NCI-H2227 treated with DMSO at 0.1 percent for 48 hours (cell line): ENCODE data around the gene HYAL2.

Experiments used
- DNase-seq: peaks from one replicate; lab custom pipeline; 2025; lab: John Stamatoyannopoulos, UW

Gene HYAL2

GRCh38 chr3:50350527-50351322, 28.2 kb upstream of the HYAL2 start, which contains the start of the genes CYB561D2 and NPRL2:
CYB561D2 (plus strand) TSS chr3:50350862; CDS start chr3:50351434, 572 bp downstream.
NPRL2 (minus strand) TSS chr3:50350775; CDS start chr3:50350652, 123 bp downstream.
- DNase-seq: peak; percentile 89

- DNase-seq: no peak
Observed at GRCh38 chr3:50350213-50350526, 27.6 kb upstream of the HYAL2 start.

GRCh38 chr3:50347187-50347813, 24.8 kb upstream of the HYAL2 start:
- DNase-seq: peak; percentile 40

- peak; percentile 24 for DNase-seq
Observed at GRCh38 chr3:50345586-50346234, 23.2 kb upstream of the HYAL2 start, which contains the start of gene ZMYND10. ZMYND10 (minus strand) TSS chr3:50345732; CDS start chr3:50345579, 153 bp downstream.

- no peak for DNase-seq
Observed at GRCh38 chr3:50345008-50345407, 22.5 kb upstream of the HYAL2 start.

DNA sequence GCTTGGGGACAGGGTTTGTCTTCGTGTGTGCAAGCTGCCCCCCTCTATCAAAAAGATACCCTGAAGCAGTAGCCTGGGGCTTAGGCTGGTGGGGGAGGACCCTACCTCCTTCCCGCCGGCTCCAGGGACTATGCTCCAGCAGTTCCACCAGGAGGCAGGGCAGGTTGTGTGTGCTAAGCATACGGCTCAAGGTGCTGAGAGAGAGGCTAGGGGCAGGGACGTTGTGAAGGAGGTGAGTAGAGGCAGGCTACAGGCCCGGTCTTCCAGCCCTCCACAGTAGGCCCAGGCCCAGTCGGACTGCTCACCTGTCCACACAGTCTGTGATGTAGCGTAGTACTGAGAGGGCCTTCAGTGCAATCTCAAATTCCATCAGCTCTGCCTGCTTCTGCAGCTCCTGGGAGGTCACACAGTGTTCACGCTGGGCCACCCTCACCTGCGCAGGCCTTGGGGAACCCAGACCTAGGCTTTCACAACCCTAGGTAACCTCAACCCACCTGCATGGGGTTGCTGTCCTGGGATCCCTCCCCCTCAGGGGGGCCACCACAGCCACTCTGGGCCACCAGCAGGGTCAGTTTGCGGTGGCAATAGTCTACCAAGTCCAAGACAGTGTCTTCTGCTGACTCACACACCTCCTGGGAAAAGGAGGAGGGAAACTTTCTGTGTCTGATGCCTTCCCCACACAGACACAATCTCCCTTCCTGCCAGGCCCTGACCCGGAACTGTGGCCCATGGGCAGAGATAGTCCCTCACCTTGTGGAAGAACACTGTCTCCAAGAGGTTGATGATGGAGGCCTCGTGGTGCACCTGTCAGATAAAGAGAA, 20.5 kb upstream of the HYAL2 start:
- no peak for DNase-seq

GRCh38 chr3:50341996-50342650, 19.6 kb upstream of the HYAL2 start:
- DNase-seq: no peak

GRCh38 chr3:50341537-50341936, 19.0 kb upstream of the HYAL2 start:
- DNase-seq: no peak

DNA sequence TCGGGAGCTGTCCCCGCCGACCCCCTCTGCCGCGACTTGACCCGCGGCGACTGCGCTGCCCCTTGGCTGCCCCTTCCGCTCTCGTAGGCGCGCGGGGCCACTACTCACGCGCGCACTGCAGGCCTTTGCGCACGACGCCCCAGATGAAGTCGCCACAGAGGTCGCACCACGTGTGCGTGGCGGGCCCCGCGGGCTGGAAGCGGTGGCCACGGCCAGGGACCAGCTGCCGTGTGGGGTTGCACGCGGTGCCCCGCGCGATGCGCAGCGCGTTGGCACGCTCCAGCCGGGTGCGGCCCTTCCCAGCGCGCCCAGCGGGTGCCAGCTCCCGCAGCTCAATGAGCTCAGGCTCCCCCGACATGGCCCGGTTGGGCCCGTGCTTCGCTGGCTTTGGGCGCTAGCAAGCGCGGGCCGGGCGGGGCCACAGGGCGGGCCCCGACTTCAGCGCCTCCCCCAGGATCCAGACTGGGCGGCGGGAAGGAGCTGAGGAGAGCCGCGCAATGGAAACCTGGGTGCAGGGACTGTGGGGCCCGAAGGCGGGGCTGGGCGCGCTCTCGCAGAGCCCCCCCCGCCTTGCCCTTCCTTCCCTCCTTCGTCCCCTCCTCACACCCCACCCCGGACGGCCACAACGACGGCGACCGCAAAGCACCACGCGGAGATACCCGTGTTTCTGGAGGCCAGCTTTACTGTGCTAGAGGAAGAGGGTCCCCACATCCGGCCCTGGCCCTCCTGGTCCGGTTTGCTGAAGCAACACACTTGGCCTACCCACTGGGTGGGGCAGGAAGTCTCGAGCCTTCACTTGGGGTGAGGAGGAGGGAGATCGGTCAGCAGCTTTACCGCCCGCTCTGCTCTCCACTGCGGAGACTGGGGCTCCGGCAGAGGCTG, 18.1 kb upstream of the HYAL2 start, which contains the start of gene RASSF1:
TSS of gene RASSF1 (minus strand) at position 389 of the 882 bp plus-strand sequence. CDS start at position 358, 31 bp downstream.
- DNase-seq: no peak

- no peak for DNase-seq
Observed at GRCh38 chr3:50340147-50340447, 17.6 kb upstream of the HYAL2 start.

GRCh38 chr3:50339485-50340146, 17.1 kb upstream of the HYAL2 start:
- DNase-seq: no peak

GRCh38 chr3:50338965-50339364, 16.4 kb upstream of the HYAL2 start:
- DNase-seq: no peak

DNA sequence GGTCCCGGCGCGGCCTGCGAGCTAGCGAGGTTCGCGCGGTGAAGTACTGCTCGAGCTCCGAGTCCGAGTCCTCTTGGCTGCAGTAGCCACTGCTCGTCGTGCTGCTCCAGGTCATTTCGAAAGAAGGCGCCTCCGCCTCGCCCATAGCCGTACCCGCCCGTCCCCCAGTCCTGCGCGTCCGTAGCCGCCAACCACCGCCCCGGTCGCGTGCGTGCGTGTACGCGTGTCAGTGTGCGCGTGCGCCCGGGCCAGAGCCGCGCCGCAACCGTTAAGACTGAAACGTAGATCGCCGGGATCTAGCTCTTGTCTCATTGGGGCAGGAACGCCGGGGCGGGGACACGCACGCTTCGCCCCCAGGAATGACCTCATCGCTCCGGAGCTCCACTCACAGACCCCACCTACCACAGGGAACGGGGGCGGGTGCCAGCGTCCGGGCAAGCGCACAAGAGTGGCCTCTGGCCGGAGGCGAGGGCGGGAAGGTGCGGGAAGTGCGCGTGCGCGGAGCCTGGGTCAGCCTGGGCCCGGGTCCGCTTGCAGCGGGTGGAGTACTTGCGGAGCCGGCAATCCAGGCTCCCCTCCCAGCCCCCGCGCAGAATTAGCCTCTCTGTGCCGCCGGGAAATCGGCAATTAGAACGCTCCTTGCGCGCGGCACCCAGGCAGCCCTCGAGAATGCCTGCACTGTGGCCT, 14.8 kb upstream of the HYAL2 start:
- peak; percentile 95 for DNase-seq

DNA sequence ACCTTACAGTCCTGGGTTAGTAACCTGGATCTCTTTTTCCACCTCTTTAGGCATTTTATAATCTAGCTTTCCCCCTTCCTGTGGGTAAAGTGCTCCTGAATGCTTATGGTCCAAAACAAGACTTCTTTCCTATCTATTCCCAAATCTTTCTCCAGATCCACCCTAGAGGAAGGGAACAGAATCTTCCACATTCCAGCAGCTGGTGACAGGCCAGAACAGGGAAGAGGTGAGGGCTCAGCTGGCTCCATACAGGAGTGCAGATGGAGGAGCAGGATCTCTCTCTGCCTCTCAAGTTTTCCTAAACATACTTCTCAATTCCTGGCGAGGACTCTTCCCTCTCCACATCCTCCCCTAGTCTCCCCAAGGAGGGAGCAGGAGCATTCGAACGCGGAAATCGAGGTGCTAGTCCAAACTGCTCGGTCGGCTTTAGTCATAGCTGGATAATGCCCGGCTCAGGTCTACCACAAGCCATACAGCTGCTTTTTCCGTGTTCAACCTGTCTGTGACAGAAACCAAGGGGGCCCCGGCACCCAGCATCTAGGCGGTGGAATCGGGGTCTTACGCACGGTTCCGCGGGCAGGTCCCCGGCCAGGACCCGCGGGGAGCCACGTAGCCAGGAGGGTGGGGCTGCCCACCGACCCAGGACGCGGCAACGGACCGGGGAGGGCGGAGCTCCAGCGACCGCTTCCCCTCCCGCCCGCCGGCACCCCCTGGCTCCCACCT, 14.1 kb upstream of the HYAL2 start:
- DNase-seq: no peak

- DNase-seq: no peak
Observed at GRCh38 chr3:50334339-50335075, 12.0 kb upstream of the HYAL2 start.

GRCh38 chr3:50333744-50334328, 11.3 kb upstream of the HYAL2 start:
- DNase-seq: no peak

GRCh38 chr3:50331364-50331907, 8.9 kb upstream of the HYAL2 start:
- no peak for DNase-seq
